Uterus (tissue), 2 donors: ENCODE data around the gene SPATA16.

Experiments used
- POLR2A ChIP-seq, 2 donors: fragments of 450-650 bp; IDR thresholded peaks; one replicate each; pipeline ENCODE4 v1.6.1; 2016; ENCODE audit warnings: antibody characterized with exemption in 2 of 2, mild to moderate bottlenecking in 1 of 2, moderate library complexity in 1 of 2
- TF ChIP-seq, protein P1 (sequence below), 4 experiments: fragments of 200-600 bp in 2 of 4; fragments of 450-650 bp in 2 of 4; sonication (generic) in 2 of 4; IDR thresholded peaks; one replicate each; pipeline ENCODE4 v1.5.1; 2016 to 2019; ENCODE audit warnings: antibody characterized with exemption in 4 of 4, mild to moderate bottlenecking in 2 of 4, moderate library complexity in 1 of 4

DNA sequence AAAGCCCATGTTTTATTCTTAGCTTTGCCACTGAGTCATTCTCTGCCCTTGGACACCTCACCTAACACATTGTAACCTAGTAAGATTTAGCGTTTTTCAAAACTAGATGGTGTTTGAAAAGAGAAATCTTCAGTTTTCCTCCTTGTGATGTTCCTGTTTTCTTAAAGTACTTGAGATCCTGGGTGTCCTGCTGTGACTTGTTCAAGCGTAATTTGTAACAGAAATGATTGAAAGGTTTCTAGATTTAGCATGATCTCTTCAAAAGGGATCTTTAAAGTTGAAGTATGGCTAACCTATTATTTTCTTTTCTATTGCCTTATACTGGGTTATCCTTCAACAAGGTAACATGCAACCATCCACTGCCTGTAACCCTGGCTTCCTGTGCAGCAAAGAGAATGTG, 32.6 kb upstream of the SPATA16 start:
- TF ChIP-seq POLR2A (IDR thresholded peaks at IDR 0.05) = no peak
- TF ChIP-seq, protein P1, sequence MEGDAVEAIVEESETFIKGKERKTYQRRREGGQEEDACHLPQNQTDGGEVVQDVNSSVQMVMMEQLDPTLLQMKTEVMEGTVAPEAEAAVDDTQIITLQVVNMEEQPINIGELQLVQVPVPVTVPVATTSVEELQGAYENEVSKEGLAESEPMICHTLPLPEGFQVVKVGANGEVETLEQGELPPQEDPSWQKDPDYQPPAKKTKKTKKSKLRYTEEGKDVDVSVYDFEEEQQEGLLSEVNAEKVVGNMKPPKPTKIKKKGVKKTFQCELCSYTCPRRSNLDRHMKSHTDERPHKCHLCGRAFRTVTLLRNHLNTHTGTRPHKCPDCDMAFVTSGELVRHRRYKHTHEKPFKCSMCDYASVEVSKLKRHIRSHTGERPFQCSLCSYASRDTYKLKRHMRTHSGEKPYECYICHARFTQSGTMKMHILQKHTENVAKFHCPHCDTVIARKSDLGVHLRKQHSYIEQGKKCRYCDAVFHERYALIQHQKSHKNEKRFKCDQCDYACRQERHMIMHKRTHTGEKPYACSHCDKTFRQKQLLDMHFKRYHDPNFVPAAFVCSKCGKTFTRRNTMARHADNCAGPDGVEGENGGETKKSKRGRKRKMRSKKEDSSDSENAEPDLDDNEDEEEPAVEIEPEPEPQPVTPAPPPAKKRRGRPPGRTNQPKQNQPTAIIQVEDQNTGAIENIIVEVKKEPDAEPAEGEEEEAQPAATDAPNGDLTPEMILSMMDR (IDR thresholded peaks at IDR 0.05) = no peak
